GM12801 (cell line): ENCODE data around the gene ENDOU.

Experiments used
- TF ChIP-seq, protein P1 (sequence below): IDR thresholded peaks from one replicate; pipeline ENCODE4 v1.5.1; 2011; ENCODE audit warnings: control low read depth; ENCODE audit not compliant: insufficient read length; ENCODE audit errors: extremely low read depth

ENDOU gene

DNA sequence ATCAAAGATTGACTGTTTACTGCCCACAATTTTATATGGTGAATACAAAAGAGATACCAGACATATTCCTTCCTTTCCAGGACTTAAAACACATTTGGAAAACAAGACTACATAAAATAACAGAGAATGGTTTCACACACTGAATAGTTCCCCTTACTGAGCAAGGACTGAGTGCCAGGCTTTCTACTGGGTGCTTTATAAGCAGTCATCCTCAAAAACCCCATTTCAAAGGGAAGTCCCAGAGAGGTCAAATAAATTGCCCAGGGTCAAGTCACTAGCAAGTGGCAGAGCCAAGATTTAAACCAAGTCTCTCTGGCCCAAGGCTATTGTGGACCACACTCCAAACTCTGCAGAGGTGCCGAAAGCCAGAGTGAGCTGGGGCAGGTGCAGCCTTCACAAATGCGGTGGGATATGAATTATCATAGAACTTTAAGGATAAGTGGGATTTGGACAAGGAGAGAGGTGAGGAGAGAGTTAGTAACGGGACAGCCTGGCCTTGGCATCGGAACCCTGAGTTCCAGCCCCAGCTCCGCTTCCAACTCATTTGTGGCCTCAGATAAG, 10.4 kb downstream of the ENDOU start:
- TF ChIP-seq, protein P1, sequence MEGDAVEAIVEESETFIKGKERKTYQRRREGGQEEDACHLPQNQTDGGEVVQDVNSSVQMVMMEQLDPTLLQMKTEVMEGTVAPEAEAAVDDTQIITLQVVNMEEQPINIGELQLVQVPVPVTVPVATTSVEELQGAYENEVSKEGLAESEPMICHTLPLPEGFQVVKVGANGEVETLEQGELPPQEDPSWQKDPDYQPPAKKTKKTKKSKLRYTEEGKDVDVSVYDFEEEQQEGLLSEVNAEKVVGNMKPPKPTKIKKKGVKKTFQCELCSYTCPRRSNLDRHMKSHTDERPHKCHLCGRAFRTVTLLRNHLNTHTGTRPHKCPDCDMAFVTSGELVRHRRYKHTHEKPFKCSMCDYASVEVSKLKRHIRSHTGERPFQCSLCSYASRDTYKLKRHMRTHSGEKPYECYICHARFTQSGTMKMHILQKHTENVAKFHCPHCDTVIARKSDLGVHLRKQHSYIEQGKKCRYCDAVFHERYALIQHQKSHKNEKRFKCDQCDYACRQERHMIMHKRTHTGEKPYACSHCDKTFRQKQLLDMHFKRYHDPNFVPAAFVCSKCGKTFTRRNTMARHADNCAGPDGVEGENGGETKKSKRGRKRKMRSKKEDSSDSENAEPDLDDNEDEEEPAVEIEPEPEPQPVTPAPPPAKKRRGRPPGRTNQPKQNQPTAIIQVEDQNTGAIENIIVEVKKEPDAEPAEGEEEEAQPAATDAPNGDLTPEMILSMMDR, result no peak

DNA sequence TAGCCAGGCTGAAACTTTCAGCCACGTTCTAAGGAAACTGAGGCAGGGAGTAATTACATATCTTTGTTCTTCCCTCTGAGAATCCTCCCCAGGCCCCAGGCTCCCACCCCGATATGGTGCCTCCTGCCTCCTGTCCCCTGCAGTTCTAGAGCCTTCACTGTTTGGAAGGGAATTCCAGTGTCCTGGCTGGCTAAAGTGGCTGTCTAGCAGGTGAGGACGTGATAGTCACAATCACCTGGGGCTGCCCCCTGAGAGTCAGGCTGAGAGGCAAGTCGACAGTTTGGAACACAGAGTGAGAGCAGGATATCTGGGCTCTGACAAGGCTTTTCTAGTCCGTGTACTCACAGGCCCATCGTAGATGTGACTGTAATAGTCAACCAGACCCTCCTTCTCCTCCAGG, 13.1 kb downstream of the ENDOU start:
- TF ChIP-seq, protein P1, result no peak

DNA sequence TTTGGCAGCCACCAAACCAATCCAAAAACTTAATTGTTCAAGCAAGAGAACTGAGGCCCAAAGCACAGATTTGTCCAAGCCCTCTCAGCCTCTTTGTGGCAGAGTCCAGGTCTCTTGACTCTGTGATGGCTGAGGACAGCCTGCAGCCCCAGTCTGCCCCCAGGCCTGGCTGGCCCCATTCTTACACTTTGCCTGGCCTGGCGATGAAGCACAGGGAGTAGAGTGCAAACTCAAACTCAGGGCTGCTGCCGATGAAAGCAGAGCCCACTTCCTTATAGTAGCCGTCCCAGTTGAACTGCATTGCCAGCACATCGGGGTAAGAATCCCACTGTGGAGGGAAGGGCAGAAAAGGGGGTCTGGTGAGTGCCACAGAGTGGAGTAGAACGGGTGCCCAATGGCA, 13.8 kb downstream of the ENDOU start:
- TF ChIP-seq, protein P1, result no peak

DNA sequence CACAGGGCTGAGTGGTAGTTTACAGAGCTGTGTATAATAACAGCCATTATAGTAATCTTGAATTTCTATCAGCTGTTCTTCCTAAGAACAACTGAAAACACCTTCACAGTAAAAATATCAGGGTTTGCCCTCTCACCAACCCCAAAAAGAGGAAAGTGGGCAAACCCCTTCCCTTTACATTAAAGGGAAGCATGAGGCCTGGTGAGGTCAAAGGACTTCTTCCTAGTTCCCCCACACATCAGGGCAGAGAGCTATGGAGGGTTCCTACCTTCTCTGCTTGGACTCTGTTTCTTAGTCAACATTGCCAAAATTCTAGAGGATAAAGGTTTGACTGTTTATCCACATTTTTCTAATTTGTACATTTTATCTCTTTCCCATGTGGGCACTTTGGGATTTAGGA, 15.0 kb downstream of the ENDOU start:
- TF ChIP-seq, protein P1, result no peak

DNA sequence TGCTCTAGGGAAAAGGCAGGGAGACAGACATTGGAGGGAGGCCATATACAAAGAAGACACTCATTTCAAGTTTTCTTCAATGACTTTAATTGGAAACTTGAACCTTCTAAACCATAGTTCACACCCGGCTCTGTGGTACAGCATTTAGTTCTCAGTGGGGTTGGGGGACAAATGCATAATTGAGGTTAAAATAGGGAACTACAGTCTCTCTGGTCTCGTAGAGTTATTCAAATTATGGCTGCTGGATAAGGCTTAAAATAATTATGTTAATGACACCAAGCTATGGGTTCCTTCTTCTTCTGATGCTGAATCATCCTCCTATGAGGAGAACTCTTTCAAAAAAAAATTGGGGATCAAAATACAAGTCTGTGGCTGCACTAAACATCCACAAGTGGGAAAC, 15.6 kb downstream of the ENDOU start:
- TF ChIP-seq, protein P1, result no peak

DNA sequence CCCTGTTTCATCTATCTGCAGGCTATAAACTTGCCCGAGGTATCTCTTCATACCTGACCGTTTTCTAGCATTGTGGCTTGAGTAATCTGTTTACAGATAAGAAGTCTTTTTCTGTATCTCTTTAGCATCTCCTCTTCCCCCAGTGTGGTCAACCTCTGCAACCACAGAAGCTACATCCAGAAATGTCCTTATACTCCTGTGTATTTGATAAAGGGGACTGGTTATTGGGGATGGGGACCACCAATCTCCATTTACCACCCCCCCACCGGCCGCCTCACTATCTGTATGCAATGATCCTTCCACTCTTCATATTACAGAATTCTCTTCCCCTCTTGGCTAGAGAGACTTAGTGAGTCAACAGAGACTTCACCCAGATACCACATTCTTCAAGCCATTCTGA, 16.1 kb downstream of the ENDOU start:
- TF ChIP-seq, protein P1, result no peak

DNA sequence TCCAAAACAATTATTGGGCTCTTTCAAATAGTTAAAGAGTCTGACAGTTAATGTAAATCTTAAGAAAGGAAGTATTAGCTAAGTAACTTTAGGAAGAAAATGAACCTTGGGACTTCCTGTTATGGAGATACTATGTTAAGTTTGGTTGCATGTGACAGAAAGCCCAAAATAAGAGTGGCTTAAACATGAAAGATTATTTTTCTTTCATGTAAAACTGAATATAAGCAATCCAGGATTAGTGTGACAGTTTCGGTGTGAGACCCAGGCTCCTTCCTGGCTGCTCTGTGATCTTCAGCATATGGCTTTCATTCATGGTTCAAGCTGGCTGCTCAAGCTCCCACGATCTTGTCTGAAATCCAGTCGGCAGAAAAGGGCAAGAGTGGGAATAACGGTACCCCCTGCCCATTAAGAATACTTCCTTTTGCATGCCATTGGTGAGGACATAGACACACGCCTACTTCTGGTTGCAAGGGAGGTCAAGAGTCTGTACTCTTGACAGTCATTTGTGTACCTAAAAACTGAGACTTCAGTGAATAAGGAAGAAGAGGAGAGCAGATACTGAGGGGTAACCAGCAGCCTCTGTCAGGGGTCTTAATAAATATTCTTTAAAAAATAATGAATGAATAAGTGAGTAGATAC, 17.3 kb downstream of the ENDOU start:
- TF ChIP-seq, protein P1, result no peak
